Uterus (tissue), 4 donors: ENCODE results near the gene SPATS1. TPM values are rescaled to one million over a fixed set of nuclear protein-coding genes. Genes with fewer than 3 reads are reported as not detected.

Source experiments
- DNase-seq, 2 donors: peaks; one replicate each; pipeline ENCODE4 v3.0.0-alpha.2; 2019 to 2020
- H3K27ac ChIP-seq, 2 donors: fragments of 200-600 bp; sonication (generic); 1 replicate in 1 of 2; 2 replicates in 1 of 2; pipeline ENCODE4 v1.5.1; 2016 to 2018
- H3K27me3 ChIP-seq, 2 donors: fragments of 200-600 bp; sonication (generic); one replicate each; pipeline ENCODE4 v1.5.1; 2018 to 2019; ENCODE audit warnings: control low read depth in 1 of 2
- H3K36me3 ChIP-seq, 2 donors: fragments of 200-600 bp; sonication (generic); one replicate each; pipeline ENCODE4 v1.5.1; 2019; ENCODE audit warnings: control low read depth in 1 of 2
- H3K4me1 ChIP-seq, 2 donors: fragments of 200-600 bp; sonication (generic); one replicate each; pipeline ENCODE4 v1.5.1; 2018 to 2019; ENCODE audit warnings: control low read depth in 1 of 2
- H3K4me3 ChIP-seq, 2 donors: fragments of 200-600 bp; sonication (generic); 1 replicate in 1 of 2; 2 replicates in 1 of 2; pipeline ENCODE4 v1.5.1; 2018 to 2019; ENCODE audit warnings: mild to moderate bottlenecking in 1 of 2
- H3K9me3 ChIP-seq, 2 donors: fragments of 200-600 bp; sonication (generic); one replicate each; pipeline ENCODE4 v1.5.1; 2019; ENCODE audit warnings: control low read depth in 1 of 2
- POLR2A ChIP-seq, 2 donors: fragments of 450-650 bp; IDR thresholded peaks; one replicate each; pipeline ENCODE4 v1.6.1; 2016; ENCODE audit warnings: antibody characterized with exemption in 2 of 2, mild to moderate bottlenecking in 1 of 2, moderate library complexity in 1 of 2
- intact Hi-C: fragments of 100-400 bp; cut with DNase I; formaldehyde crosslinking; loops from one replicate; pipeline ENCODE4 v1.15.1; 2023; ENCODE audit warnings: low total_unique reads
- total RNA-seq, 4 donors: library from RNA; depleted of rRNA in 3 of 4; stranded (reverse); fragments of >200 nt in 3 of 4; gene quantifications; one replicate each; pipeline versions ENCODE4 v1.1.0 to v1.2.4, GENCODE V29; 2014 to 2023
- TF ChIP-seq, protein P1 (sequence below), 4 experiments: fragments of 200-600 bp in 2 of 4; fragments of 450-650 bp in 2 of 4; sonication (generic) in 2 of 4; IDR thresholded peaks; one replicate each; pipeline ENCODE4 v1.5.1; 2016 to 2019; ENCODE audit warnings: antibody characterized with exemption in 4 of 4, mild to moderate bottlenecking in 2 of 4, moderate library complexity in 1 of 4
- donor health status: DM: yes; HTN: yes; CAD: no.

SPATS1 gene
- total RNA-seq, 4 donors from 2014 or later: 0.62 TPM; not detected in 3

DNA sequence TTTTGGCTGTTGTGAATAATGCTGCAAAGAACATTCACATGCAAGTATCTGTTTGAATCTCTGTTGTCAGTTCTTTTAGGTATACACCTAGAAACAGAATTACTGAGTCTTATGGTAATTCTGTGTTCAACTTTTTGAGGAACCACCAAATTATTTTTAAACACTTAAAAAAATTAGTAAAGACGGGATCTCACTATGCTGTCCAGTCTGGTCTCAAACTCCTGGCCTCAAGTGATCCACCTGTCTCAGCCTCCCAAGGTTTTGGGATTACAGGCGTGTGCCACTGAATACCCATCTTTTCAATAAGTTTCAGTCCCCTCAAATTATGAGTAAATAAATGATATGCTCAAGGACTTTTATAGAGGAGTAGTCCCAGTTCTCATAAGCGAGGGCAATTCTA, 17.5 kb downstream of the SPATS1 start:
- no peak for TF ChIP-seq POLR2A (IDR thresholded peaks at IDR 0.05)
- TF ChIP-seq, protein P1, sequence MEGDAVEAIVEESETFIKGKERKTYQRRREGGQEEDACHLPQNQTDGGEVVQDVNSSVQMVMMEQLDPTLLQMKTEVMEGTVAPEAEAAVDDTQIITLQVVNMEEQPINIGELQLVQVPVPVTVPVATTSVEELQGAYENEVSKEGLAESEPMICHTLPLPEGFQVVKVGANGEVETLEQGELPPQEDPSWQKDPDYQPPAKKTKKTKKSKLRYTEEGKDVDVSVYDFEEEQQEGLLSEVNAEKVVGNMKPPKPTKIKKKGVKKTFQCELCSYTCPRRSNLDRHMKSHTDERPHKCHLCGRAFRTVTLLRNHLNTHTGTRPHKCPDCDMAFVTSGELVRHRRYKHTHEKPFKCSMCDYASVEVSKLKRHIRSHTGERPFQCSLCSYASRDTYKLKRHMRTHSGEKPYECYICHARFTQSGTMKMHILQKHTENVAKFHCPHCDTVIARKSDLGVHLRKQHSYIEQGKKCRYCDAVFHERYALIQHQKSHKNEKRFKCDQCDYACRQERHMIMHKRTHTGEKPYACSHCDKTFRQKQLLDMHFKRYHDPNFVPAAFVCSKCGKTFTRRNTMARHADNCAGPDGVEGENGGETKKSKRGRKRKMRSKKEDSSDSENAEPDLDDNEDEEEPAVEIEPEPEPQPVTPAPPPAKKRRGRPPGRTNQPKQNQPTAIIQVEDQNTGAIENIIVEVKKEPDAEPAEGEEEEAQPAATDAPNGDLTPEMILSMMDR (IDR thresholded peaks at IDR 0.05): no peak
- Histone ChIP-seq H3K27me3 (no peaks in the 10 kb centered on the region), H3K4me1 (no peaks in the 10 kb centered on the region), H3K9me3 (no peaks in the 10 kb centered on the region), H3K36me3 (no peaks in the 10 kb centered on the region), H3K4me3 (no peak overlapping the region), H3K27ac (no peak overlapping the region)
- intact Hi-C loops: no loop called here
- DNase-seq: no peak

DNA sequence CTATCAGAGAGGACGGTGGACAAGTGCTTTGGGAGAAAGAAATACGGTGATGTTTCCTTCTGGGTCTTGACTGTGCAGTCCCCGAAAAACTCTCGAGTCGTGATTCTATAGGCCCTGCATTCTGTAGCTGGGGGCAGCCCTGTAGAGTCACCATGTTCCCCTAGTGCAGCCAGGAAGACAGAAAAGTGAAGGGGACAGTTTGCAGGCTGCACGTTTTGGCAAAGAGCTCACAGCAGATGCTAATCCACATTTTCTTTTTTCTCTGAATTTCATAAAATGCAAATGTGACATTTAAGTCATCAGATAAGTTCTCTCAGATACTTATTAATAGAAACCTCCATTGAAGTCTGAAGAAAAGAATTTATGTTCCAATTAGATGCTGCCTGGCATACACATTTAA, 19.5 kb downstream of the SPATS1 start:
- H3K4me3 ChIP-seq: no peak overlapping the region
- H3K36me3 ChIP-seq: no peaks in the 10 kb centered on the region
- intact Hi-C loops: no loop called here
- no peaks in the 10 kb centered on the region for H3K4me1 ChIP-seq
- no peaks in the 10 kb centered on the region for H3K9me3 ChIP-seq
- H3K27ac ChIP-seq: no peak overlapping the region
- TF ChIP-seq, protein P1 (IDR thresholded peaks at IDR 0.05): no peak
- TF ChIP-seq POLR2A (IDR thresholded peaks at IDR 0.05): no peak
- no peaks in the 10 kb centered on the region for H3K27me3 ChIP-seq
- DNase-seq: no peak

DNA sequence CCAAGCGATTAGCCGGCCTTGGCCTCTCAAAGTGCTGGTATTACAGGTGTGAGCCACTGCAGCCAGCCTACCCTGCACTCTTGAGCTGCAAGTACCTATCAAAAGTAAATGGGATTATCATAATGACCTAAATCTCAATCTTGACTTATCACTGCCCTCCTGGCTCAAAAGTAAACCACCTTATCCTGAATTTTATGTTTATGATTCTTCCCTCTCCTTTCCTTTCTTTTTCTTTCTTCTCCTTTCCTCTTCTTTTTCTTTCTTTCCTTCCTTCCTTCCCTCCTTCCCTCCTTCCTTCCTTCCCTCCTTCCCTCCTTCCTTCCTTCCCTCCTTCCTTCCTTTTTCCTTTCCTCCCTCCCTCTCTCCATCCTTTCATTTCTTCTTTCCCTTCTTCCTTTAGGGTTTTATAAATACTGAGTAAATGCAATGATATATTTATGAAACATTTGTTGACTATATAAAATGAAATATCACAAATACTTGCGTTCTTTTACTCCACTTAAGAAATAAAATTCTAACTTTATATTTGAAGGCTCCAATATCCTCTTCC, 21.0 kb downstream of the SPATS1 start:
- Histone ChIP-seq H3K4me3 (no peak overlapping the region), H3K4me1 (no peaks in the 10 kb centered on the region), H3K9me3 (no peaks in the 10 kb centered on the region), H3K27me3 (no peaks in the 10 kb centered on the region), H3K27ac (no peak overlapping the region), H3K36me3 (no peaks in the 10 kb centered on the region)
- DNase-seq: no peak
- intact Hi-C loops: no loop called here
- TF ChIP-seq, protein P1 (IDR thresholded peaks at IDR 0.05): no peak
- TF ChIP-seq POLR2A (IDR thresholded peaks at IDR 0.05): no peak

DNA sequence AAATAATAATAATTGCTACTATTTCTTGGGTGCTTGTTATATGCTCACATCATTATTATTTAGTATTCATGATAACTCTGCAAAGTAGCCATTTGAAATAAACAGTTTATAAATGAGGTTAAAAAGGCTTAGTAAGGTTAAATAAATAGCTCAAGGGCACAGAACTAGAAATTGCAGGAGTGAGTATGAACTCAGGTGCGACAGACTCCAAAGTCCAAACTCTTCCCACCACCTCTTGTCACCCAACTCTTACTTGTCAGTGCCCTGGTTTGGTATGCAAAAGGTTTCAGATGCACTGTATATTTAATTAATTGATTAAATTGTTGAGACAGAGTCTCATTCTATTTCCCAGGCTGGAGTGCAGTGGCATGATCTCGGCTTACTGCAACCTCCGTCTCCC, 24.3 kb downstream of the SPATS1 start:
- H3K4me3 ChIP-seq: no peak overlapping the region
- no peaks in the 10 kb centered on the region for H3K4me1 ChIP-seq
- no peak overlapping the region for H3K27ac ChIP-seq
- H3K36me3 ChIP-seq: no peaks in the 10 kb centered on the region
- no peak for DNase-seq
- intact Hi-C loops: no loop called here
- no peaks in the 10 kb centered on the region for H3K27me3 ChIP-seq
- no peaks in the 10 kb centered on the region for H3K9me3 ChIP-seq
- TF ChIP-seq, protein P1 (IDR thresholded peaks at IDR 0.05): no peak
- TF ChIP-seq POLR2A (IDR thresholded peaks at IDR 0.05): no peak

- no peak for DNase-seq
Observed at GRCh38 chr6:44367681-44368080, 25.2 kb downstream of the SPATS1 start.

More at GRCh38 chr6:44367681-44368080, 25.2 kb downstream of the SPATS1 start:
- intact Hi-C loops: no loop called here
- Histone ChIP-seq H3K9me3 (no peaks in the 10 kb centered on the region), H3K27ac (no peak overlapping the region), H3K27me3 (no peaks in the 10 kb centered on the region), H3K4me3 (no peak overlapping the region), H3K4me1 (no peaks in the 10 kb centered on the region), H3K36me3 (no peaks in the 10 kb centered on the region)
- no peak for TF ChIP-seq POLR2A (IDR thresholded peaks at IDR 0.05)
- TF ChIP-seq, protein P1 (IDR thresholded peaks at IDR 0.05): no peak
